Activated naive CD4-positive, alpha-beta T cell treated with anti-CD3 and anti-CD28 coated beads, Interleukin-2, amount 50 U/mL, for 24 hours (primary cell): Measurements from ENCODE around the gene EVC.

Experiments
- H3K27ac Mint-ChIP-seq: one replicate; pipeline ENCODE4 v1.8.0; 2021; ENCODE audit warnings: mild to moderate bottlenecking, mixed read lengths
- H3K27me3 Mint-ChIP-seq: one replicate; pipeline ENCODE4 v1.8.0; 2021; ENCODE audit warnings: mixed read lengths
- H3K36me3 Mint-ChIP-seq: one replicate; pipeline ENCODE4 v1.8.0; 2021; ENCODE audit warnings: mixed read lengths
- H3K4me1 Mint-ChIP-seq: one replicate; pipeline ENCODE4 v1.8.0; 2021; ENCODE audit warnings: mixed read lengths
- H3K4me3 Mint-ChIP-seq: one replicate; pipeline ENCODE4 v1.8.0; 2021; ENCODE audit warnings: mild to moderate bottlenecking, mixed read lengths
- H3K9me3 Mint-ChIP-seq: one replicate; pipeline ENCODE4 v1.8.0; 2021; ENCODE audit warnings: mixed read lengths

The EVC gene

DNA sequence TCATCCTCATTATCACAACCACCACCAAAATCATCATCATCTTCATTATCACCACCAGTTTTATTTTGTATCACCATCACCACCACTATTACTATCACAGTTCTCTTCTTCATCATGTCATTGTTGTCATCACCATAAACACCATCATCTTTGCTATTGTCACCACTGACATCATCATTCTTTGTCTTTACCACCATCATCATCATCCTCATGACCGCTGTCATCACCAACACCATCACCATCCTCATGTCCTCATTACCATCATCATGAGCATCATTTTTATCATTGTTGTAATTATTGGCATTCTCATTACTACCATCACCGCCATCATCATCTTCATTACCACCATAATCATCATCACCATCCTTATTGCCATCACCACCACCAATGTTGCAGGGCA is 31.4 kb downstream of the EVC start:
- Mint-ChIP-seq H3K4me3 (no peak overlapping the region), H3K36me3 (no peaks in the 10 kb centered on the region), H3K27ac (no peak overlapping the region), H3K4me1 (no peaks in the 10 kb centered on the region), H3K9me3 (no peaks in the 10 kb centered on the region), H3K27me3 (no peaks in the 10 kb centered on the region)

DNA sequence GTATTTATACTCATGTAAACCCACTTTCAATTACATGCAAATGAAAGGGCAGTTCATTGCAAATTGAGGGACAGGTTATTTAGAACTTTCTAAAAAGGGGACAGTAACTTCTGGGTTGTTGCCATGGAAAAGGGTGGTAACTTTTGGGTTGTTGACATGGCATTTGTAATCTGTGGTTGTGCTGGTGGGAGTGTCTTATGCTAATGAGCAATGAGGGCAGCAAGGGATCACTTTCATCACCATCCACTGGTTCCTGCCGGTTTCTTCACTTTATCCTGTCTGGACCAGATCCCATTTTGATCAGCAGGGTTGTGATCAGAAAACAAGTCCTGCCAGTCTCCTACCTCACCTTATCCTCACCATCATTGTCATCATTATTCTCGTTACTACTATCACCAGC is 32.0 kb downstream of the EVC start:
- Mint-ChIP-seq H3K9me3 (no peaks in the 10 kb centered on the region), H3K36me3 (no peaks in the 10 kb centered on the region), H3K4me3 (no peak overlapping the region), H3K27me3 (no peaks in the 10 kb centered on the region), H3K27ac (no peak overlapping the region), H3K4me1 (no peaks in the 10 kb centered on the region)

DNA sequence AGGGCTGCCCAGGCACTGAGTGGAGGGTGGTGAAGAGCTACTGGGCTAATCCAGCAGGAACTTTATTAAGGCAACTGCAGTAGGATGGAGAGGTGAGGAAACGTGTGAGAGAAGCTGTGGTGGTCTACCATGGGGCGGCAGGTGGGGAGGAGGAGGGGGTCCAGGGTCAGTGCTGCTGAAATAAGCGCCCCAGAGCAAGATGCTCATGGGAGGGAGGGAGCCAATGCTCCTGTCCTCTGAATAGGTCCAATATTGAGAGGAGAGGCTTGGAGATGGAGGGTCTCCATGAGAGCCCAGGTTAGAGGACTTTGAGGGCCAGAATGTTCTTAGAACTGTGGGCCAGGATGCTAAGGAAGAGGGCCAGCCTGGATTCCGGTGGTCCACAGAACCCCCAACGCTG is 35.2 kb downstream of the EVC start:
- Mint-ChIP-seq H3K27me3 (no peaks in the 10 kb centered on the region), H3K36me3 (no peaks in the 10 kb centered on the region), H3K4me3 (no peak overlapping the region), H3K4me1 (no peaks in the 10 kb centered on the region), H3K27ac (no peak overlapping the region), H3K9me3 (no peaks in the 10 kb centered on the region)

DNA sequence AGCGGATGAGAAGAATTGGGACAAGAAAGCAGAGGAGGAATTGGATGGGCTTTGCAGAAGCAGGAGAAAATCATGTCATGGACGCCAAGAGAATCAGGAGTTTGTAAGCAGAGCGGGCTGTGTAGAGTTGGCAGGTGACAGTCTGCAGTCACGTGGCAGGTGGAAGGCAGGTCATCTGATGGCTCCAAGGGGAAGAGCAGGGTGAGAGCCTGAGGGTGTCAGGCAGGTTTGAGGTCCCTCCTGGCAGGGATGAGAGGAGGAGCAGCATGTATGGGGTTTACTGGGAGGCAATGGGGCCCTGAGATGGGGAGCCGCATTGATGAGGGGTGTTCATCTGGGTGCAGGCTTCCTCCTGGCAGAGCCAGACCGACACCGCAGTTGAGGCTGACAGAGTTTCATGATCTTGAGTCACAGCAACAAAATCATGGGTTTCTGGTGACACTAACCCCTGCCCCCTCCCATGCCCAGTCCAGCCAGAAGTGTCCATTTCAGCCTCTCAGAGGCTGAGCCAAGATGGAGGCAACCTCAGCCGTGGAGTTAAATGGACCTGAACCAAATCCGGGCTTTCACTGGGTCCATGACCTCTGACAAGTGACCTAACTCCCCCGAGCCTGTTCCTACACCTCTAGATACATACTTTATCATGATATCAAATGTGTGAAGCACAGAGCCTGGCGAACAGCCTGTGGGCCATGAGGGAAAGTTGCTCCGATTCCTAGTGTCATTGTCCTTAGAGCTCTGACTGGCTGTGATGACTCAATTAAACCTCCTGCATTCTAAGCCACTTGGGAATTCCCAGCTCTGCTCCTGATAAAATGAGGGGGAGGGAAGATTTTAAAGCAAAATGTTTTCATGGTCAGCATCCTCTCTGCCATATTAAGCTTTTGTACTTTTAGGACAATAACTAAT is 36.1 kb downstream of the EVC start:
- Mint-ChIP-seq H3K9me3 (no peaks in the 10 kb centered on the region), H3K4me1 (no peaks in the 10 kb centered on the region), H3K36me3 (no peaks in the 10 kb centered on the region), H3K27ac (no peak overlapping the region), H3K4me3 (no peak overlapping the region), H3K27me3 (no peaks in the 10 kb centered on the region)

DNA sequence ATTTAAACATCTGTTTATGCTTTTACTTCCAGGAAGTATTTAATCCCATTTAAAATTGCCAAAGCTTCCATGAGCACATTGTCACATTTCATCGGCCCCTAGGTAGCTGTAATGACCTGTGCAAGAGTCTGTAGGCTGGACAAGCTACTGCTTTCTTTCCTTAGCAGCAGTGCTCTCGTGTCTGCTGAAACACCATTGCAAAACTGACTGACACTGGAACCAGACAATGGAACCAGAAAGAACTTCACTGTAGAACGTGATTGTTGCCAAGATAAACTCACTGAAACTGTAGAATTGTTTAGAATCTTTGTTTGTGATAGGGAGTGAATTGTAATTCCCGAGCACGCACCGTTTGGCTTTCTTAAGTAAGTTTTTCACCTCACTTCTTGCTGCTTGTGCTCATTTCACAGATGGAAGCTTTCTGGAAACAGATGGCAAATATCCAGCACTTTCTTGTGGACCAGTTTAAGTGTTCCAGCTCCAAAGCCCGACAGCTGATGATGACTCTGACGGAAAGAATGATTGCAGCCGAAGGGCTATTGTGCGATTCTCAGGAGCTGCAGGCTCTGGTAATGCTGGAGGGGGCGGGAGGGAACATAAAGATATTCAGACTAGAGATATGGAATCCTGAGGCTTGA is 36.9 kb downstream of the EVC start:
- no peaks in the 10 kb centered on the region for H3K36me3 Mint-ChIP-seq
- no peak overlapping the region for H3K4me3 Mint-ChIP-seq
- H3K27ac Mint-ChIP-seq, result no peak overlapping the region
- H3K9me3 Mint-ChIP-seq, result no peaks in the 10 kb centered on the region
- no peaks in the 10 kb centered on the region for H3K4me1 Mint-ChIP-seq
- H3K27me3 Mint-ChIP-seq, result no peaks in the 10 kb centered on the region

DNA sequence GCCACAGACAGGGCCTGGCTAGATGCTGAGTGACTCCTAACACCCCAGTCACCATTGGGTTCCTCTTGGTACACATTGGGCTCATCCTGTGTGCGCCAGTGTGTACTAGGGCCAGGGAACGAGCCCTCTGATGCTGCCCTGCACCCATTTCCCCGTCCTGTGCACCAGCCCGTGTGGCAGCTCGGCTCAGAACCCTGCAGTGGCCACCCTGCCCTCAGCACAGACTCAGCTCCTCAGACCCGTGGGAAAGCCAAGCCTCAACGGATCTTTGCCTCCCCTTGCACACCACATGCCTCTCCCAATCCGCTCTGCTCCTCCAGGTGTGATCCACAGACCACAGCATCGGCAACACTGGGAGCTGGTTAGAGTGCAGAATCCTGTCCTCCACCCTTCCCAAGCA is 38.6 kb downstream of the EVC start:
- Mint-ChIP-seq H3K36me3 (no peaks in the 10 kb centered on the region), H3K9me3 (no peaks in the 10 kb centered on the region), H3K27me3 (no peaks in the 10 kb centered on the region), H3K4me3 (no peak overlapping the region), H3K4me1 (no peaks in the 10 kb centered on the region), H3K27ac (no peak overlapping the region)

DNA sequence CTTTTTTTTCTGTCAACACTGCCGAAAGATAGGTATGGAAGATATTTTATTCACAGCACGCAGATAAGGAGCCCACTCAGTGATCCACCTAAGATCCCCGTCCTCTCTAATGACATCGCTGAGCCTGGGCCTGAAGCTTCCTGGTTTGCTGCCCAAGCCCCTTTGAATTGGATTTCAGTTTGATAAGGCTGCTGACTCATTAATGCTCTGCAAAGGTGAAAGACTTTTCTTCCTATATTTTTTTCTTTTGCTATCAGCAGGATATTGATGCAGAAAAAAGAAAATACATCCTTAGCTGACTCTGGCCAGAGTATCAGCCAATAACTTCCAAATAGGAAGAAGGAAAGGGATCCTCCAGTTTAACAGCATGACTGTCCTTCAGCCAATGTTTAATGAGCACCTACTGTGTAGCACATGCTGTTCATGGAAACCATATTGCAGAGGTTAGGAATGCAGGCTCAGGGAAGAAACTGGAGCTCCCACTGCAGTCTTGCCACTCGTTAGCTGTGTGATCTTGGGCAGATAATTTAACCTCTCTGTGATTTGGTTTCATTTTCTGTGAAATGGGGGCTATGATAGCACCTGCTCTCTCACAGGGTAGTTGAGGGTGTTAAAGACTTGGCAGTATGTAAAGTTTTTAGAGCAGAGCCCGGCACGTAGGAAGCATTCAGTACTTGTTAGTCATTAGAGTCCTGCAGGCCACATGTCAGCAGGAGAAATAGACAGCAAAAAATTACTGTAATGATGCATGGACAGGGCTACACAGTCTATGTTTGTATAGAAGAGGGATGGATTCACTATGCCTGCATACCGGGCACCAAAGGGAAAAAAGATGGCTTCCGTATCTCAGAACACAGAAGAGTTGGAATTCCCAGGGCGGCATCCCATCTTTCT is 39.3 kb downstream of the EVC start:
- H3K36me3 Mint-ChIP-seq, result no peaks in the 10 kb centered on the region
- no peaks in the 10 kb centered on the region for H3K9me3 Mint-ChIP-seq
- no peaks in the 10 kb centered on the region for H3K27me3 Mint-ChIP-seq
- H3K4me1 Mint-ChIP-seq, result no peaks in the 10 kb centered on the region
- H3K4me3 Mint-ChIP-seq, result no peak overlapping the region
- H3K27ac Mint-ChIP-seq, result no peak overlapping the region

DNA sequence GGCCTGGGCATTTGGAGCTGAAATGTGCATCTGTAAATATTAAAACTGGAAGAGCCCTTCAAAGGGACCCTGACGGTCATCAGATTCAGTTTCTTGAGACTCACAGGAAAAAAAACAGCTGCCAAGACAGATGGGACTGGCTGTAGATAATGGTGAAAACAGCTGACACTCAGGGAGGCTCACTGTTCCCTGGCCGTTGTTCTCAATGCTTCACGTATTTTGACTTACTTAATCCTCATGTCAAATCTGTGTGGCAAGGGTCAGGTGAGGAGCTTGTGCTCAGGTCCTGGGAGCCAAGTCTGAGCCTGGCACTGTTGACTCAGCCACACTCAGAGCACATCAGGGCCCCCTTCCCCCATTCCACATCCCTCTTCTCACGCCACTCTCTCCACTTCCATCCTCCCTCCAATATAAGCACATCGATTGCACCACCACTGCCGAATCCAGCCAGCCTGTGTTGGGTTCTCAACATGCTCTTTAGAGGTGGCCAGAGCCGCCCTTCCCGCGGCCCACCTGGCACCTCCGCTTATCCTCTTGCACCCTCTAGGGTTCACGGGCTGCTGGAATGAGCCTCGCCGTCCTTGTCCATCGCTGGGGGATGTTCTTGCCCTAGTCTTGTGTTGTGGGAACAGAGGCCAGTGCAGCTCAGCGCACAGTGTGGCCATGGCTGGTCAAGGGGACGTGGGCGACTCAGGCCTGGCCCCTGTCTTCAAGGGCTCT is 40.1 kb downstream of the EVC start:
- no peaks in the 10 kb centered on the region for H3K27me3 Mint-ChIP-seq
- no peak overlapping the region for H3K27ac Mint-ChIP-seq
- no peak overlapping the region for H3K4me3 Mint-ChIP-seq
- H3K36me3 Mint-ChIP-seq, result no peaks in the 10 kb centered on the region
- H3K4me1 Mint-ChIP-seq, result no peaks in the 10 kb centered on the region
- no peaks in the 10 kb centered on the region for H3K9me3 Mint-ChIP-seq

DNA sequence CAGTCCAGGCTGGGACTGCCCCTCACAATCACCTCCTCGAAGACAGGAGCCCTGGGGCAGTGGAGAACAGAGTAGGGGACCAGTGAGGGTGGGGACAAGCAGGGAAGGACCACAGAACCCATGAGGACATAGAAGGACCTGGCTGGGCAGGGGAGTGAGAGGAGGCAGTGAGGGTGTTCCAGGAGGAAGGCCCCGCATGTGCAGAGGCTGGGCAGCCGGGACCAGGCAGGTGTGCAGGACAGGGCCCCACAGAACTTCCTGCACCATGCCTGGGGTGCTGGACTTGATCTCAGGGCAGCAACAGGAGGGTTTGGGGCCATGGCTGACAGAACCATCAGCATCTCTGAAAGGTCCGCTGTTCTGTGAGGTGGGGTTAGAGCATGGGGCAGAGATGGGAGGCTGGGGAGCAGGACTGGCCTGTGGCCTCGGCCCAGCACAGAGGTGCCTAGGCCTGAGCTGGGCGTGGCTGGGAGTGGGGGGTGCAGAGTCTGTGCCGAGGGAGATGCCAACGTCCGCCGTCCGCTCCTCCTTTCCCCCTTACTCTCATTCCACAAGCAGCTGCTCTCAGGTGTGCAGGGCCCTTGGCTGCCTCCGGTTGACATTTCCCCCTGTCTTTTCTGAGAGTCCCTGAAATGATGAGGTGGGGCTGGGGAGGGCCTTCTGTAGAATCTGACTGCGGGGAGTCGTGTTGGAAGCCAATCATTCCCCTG is 40.8 kb downstream of the EVC start:
- Mint-ChIP-seq H3K36me3 (no peaks in the 10 kb centered on the region), H3K9me3 (no peaks in the 10 kb centered on the region), H3K4me1 (no peaks in the 10 kb centered on the region), H3K27me3 (no peaks in the 10 kb centered on the region), H3K27ac (no peak overlapping the region), H3K4me3 (no peak overlapping the region)

DNA sequence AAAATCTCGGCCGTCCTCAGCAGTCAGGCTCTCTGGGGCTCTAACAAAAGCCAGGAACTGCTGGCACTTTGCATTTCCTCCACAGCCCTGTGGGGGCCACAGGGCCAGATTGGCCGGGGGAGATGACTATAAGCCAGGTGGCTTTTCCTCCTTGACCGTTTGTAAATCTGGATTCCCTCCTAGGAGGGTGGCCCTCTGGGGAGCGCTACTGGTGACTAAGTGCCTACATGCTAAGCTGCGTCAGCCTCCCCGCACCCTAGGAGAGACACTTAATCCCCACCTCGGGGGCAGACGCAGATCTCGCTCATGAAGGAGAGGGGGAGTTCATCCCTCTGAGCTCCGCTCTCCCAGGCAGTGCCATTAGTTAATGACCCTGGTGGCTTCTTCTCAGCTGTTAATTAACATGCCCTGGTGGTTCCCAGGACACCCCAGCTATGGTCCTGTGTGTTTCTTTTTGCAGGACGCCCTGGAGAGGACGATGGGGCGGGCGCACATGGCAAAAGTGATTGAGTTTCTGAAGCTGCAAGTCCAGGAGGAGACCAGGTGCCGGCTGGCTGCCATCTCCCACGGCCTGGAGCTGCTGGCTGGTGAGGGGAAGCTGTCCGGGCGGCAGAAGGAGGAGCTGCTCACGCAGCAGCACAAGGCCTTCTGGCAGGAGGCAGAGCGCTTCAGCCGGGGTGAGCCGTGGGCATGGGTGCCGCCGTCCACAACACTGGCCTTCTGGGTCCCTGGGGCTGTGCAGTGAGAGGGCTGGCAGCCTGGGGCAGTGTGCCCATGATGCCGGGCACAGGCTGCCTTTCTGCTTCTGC is 41.6 kb downstream of the EVC start:
- H3K4me1 Mint-ChIP-seq, result no peaks in the 10 kb centered on the region
- H3K9me3 Mint-ChIP-seq, result no peaks in the 10 kb centered on the region
- H3K27ac Mint-ChIP-seq, result no peak overlapping the region
- H3K27me3 Mint-ChIP-seq, result no peaks in the 10 kb centered on the region
- no peaks in the 10 kb centered on the region for H3K36me3 Mint-ChIP-seq
- no peak overlapping the region for H3K4me3 Mint-ChIP-seq

DNA sequence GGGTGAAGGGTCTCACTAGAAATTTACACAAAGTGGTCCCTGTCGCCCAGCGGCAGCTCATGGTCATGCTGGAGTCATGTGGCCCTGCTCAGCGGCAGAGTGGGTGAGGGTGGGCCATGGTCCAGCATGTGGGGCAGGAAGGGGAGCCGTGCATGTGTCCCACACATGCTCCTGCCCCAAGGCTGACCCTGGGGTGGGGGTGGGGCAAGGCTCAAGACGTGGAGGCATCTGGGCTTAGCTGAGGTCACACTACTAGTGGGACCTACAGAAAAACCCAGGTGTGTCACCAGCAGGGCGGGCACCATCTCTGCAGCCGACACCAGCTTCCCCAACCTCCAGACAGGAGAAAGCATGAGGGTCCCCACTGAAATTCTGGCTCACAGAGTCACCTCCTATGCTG is 42.4 kb downstream of the EVC start:
- H3K9me3 Mint-ChIP-seq, result no peaks in the 10 kb centered on the region
- H3K4me1 Mint-ChIP-seq, result no peaks in the 10 kb centered on the region
- H3K27me3 Mint-ChIP-seq, result no peaks in the 10 kb centered on the region
- H3K27ac Mint-ChIP-seq, result no peak overlapping the region
- H3K36me3 Mint-ChIP-seq, result no peaks in the 10 kb centered on the region
- no peak overlapping the region for H3K4me3 Mint-ChIP-seq

DNA sequence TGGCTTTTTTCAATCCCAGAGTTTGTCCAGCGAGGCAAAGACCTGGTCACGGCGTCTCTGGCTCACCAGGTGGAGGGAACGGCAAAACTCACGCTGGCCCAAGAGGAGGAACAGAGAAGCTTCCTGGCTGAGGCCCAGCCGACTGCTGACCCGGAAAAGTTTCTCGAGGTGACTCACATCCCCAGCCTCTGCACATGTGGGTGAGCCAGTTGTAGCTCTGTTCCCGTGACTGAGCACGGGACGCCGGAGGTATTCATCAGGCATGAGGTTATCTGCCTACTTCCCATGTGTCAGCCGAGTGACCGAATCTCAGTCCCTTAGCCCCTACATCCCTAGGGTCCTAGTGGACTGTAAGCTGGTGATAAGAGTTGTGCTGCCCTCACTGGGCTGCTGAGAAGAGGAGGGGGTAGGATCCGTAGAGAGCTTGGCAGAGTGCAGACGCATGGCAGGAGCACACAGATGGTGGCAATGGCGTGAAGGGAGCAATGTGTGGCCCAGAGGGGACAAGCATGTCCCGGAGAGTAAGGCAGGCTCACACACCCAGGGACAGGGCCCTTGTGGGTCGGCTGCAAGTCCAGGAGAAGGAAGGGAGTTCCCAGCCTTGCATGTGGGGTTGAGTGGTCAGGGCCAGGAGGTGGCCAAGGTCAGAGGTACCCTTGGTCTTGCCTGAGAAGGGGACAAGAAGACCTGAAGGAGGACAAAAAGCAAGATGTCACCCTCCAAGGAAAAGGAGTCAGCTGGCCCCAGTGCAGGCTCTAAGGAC is 42.9 kb downstream of the EVC start:
- Mint-ChIP-seq H3K9me3 (no peaks in the 10 kb centered on the region), H3K4me1 (no peaks in the 10 kb centered on the region), H3K36me3 (no peaks in the 10 kb centered on the region), H3K4me3 (no peak overlapping the region), H3K27me3 (no peaks in the 10 kb centered on the region), H3K27ac (no peak overlapping the region)

DNA sequence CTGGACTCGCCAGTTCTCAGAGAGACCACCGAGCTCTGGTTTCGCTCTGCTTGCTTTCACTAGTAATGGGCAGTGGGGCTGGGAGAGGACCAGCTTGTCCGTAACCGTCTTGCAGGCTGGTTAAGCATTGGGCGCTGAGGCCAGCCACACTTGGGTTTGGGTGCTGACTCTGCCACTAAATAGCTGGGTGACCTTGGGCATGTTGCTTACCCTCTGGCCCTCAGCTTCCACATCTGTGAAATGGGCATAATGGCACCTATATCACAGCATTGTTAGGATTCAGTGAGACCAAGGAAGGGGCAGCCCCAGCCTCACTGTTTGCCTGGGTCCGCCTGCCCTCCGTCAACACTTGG is 43.5 kb downstream of the EVC start:
- H3K36me3 Mint-ChIP-seq, result no peaks in the 10 kb centered on the region
- H3K4me1 Mint-ChIP-seq, result no peaks in the 10 kb centered on the region
- H3K4me3 Mint-ChIP-seq, result no peak overlapping the region
- H3K9me3 Mint-ChIP-seq, result no peaks in the 10 kb centered on the region
- no peaks in the 10 kb centered on the region for H3K27me3 Mint-ChIP-seq
- H3K27ac Mint-ChIP-seq, result no peak overlapping the region

DNA sequence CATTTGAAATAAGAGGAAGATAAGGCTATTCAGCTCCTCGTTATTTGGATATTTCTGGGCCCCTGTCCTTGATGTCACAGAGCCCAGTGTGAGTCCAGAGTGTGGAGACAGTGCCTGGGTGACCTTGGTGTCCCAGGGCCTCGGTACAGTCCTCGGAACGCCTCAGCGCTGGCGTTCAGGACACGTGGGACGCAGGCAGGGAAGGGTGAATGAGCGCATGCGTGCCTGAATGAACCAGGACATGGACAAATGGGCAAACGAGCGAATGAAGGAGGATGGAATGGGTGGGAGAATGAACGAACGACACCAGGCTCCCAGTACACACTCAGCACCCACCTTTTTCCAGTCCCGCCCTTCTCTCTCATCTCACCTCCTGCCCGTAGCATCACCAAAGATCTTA is 44.2 kb downstream of the EVC start:
- Mint-ChIP-seq H3K27me3 (no peaks in the 10 kb centered on the region), H3K9me3 (no peaks in the 10 kb centered on the region), H3K27ac (no peak overlapping the region), H3K4me1 (no peaks in the 10 kb centered on the region), H3K4me3 (no peak overlapping the region), H3K36me3 (no peaks in the 10 kb centered on the region)
